OCI-LY1 (cell line): ENCODE measurements around the gene TP53I3.

Source experiments
- H2AFZ ChIP-seq: fragments of 200-600 bp; sonication (generic), shearing (Covaris generic); 2 replicates; pipeline ENCODE4 v1.6.0; 2014; ENCODE audit warnings: antibody characterized with exemption, mild to moderate bottlenecking, low read length
- H3F3A ChIP-seq: fragments of 200-600 bp; sonication (generic), shearing (Covaris generic); 2 replicates; pipeline ENCODE4 v1.6.0; 2014; ENCODE audit warnings: mild to moderate bottlenecking, antibody characterized with exemption, low read length, moderate library complexity; ENCODE audit not compliant: insufficient read depth
- H3K27ac ChIP-seq: fragments of 200-600 bp; sonication (generic); 2 replicates; pipeline ENCODE4 v1.5.1; 2014; ENCODE audit warnings: low read length, mixed run types, mild to moderate bottlenecking, low read depth; ENCODE audit not compliant: poor library complexity, severe bottlenecking
- H3K27me3 ChIP-seq: fragments of 200-600 bp; sonication (generic); 2 replicates; pipeline ENCODE4 v1.6.0; 2014; ENCODE audit warnings: antibody characterized with exemption, mild to moderate bottlenecking, low read length, moderate library complexity; ENCODE audit not compliant: insufficient read depth
- H3K36me3 ChIP-seq: fragments of 200-600 bp; sonication (generic); 2 replicates; pipeline ENCODE4 v1.6.1; 2014; ENCODE audit warnings: mild to moderate bottlenecking, antibody characterized with exemption, low read length, moderate library complexity, mixed read lengths; ENCODE audit not compliant: insufficient read depth
- H3K4me1 ChIP-seq: fragments of 200-600 bp; sonication (generic); 2 replicates; pipeline ENCODE4 v1.5.1; 2014; ENCODE audit warnings: mild to moderate bottlenecking, low read length, moderate library complexity; ENCODE audit not compliant: insufficient read depth, severe bottlenecking
- H3K4me2 ChIP-seq: fragments of 200-600 bp; sonication (generic), shearing (Covaris generic); 2 replicates; pipeline ENCODE4 v1.6.1; 2014; ENCODE audit warnings: low read length
- H3K4me3 ChIP-seq: fragments of 200-600 bp; sonication (generic); 2 replicates; pipeline ENCODE4 v1.5.1; 2014; ENCODE audit warnings: low read length, low read depth, mild to moderate bottlenecking, mixed read lengths; ENCODE audit not compliant: poor library complexity, severe bottlenecking
- H3K79me2 ChIP-seq: fragments of 200-600 bp; shearing (Covaris generic); 2 replicates; pipeline ENCODE4 v1.6.1; 2016; ENCODE audit warnings: mixed run types, low read length, mixed read lengths; ENCODE audit not compliant: insufficient read depth
- H3K9ac ChIP-seq: fragments of 200-600 bp; sonication (generic), shearing (Covaris generic); 2 replicates; pipeline ENCODE4 v1.6.1; 2014; ENCODE audit warnings: mild to moderate bottlenecking, low read length, mixed read lengths
- H3K9me2 ChIP-seq: fragments of 200-600 bp; sonication (generic), shearing (Covaris generic); 2 replicates; pipeline ENCODE4 v1.6.1; 2014; ENCODE audit warnings: low read depth, mild to moderate bottlenecking, low read length, mixed read lengths
- H3K9me3 ChIP-seq: fragments of 200-600 bp; shearing (Covaris generic); 2 replicates; pipeline ENCODE4 v1.6.1; 2014; ENCODE audit warnings: low read length, mixed read lengths
- H4K20me1 ChIP-seq: fragments of 200-600 bp; sonication (generic), shearing (Covaris generic); 2 replicates; pipeline ENCODE4 v1.6.0; 2016; ENCODE audit warnings: mild to moderate bottlenecking, low read length; ENCODE audit not compliant: insufficient read depth
- EZH2 ChIP-seq: fragments of 200-600 bp; sonication (generic), shearing (Covaris generic); IDR thresholded peaks from 2 replicates; pipeline ENCODE4 v1.8.0; 2017; ENCODE audit warnings: borderline replicate concordance, mixed run types, mild to moderate bottlenecking, antibody characterized with exemption, low read length, moderate library complexity, mixed read lengths
- TF ChIP-seq, protein P1 (sequence below): fragments of 200-600 bp; sonication (generic), shearing (Covaris generic); IDR thresholded peaks from 2 replicates; pipeline ENCODE4 v1.5.1; 2017; ENCODE audit warnings: mild to moderate bottlenecking, antibody characterized with exemption, low read length, moderate library complexity, mixed read lengths

TP53I3 gene

DNA sequence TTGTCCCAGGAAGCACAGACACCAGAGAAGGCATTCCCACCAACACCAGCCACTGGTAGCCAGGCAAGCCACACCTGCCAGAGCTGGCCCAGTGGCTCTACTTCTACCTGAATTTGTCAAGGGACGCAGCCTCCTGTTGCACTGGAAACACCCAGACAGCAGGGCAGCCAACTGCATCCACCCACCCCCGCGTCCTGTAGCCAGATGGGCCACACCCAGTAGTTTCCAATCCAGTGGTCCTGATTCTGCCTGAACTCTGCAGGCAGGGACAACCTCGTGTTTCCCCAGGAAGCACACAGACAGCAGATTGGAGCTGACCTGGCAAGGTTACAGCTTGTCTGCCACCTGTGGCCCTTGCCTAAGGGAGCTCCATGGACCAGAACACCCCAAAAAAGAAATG is 20.3 kb upstream of the TP53I3 start:
- H3K9ac ChIP-seq = no peak overlapping the region
- H3K9me2 ChIP-seq = no peaks in the 10 kb centered on the region
- H2AFZ ChIP-seq = no peak overlapping the region
- H3K4me3 ChIP-seq = no peak overlapping the region
- no peaks in the 10 kb centered on the region for H3K79me2 ChIP-seq
- no peaks in the 10 kb centered on the region for H3K27me3 ChIP-seq
- H3K9me3 ChIP-seq = 0 out of 2 replicates have a peak, but pooled peaks cover 2% of the 10 kb centered on the region
- no peaks in the 10 kb centered on the region for H4K20me1 ChIP-seq
- H3K4me1 ChIP-seq = no peaks in the 10 kb centered on the region
- TF ChIP-seq, protein P1, sequence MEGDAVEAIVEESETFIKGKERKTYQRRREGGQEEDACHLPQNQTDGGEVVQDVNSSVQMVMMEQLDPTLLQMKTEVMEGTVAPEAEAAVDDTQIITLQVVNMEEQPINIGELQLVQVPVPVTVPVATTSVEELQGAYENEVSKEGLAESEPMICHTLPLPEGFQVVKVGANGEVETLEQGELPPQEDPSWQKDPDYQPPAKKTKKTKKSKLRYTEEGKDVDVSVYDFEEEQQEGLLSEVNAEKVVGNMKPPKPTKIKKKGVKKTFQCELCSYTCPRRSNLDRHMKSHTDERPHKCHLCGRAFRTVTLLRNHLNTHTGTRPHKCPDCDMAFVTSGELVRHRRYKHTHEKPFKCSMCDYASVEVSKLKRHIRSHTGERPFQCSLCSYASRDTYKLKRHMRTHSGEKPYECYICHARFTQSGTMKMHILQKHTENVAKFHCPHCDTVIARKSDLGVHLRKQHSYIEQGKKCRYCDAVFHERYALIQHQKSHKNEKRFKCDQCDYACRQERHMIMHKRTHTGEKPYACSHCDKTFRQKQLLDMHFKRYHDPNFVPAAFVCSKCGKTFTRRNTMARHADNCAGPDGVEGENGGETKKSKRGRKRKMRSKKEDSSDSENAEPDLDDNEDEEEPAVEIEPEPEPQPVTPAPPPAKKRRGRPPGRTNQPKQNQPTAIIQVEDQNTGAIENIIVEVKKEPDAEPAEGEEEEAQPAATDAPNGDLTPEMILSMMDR = no peak
- TF ChIP-seq EZH2 = no peak
- H3F3A ChIP-seq = no peaks in the 10 kb centered on the region
- no peak overlapping the region for H3K27ac ChIP-seq
- no peak overlapping the region for H3K4me2 ChIP-seq
- no peaks in the 10 kb centered on the region for H3K36me3 ChIP-seq

GRCh38 chr2:24104110-24104650 is 19.5 kb upstream of the TP53I3 start:
- Histone ChIP-seq H3F3A (no peaks in the 10 kb centered on the region), H3K4me2 (no peak overlapping the region), H3K79me2 (no peaks in the 10 kb centered on the region), H2AFZ (no peak overlapping the region), H4K20me1 (no peaks in the 10 kb centered on the region), H3K27ac (no peak overlapping the region), H3K27me3 (no peaks in the 10 kb centered on the region), H3K9me3 (0 out of 2 replicates have a peak, but pooled peaks cover 2% of the 10 kb centered on the region), H3K9ac (no peak overlapping the region), H3K9me2 (no peaks in the 10 kb centered on the region), H3K4me1 (no peaks in the 10 kb centered on the region), H3K36me3 (no peaks in the 10 kb centered on the region), H3K4me3 (no peak overlapping the region)
- TF ChIP-seq, protein P1 = no peak
- no peak for TF ChIP-seq EZH2

DNA sequence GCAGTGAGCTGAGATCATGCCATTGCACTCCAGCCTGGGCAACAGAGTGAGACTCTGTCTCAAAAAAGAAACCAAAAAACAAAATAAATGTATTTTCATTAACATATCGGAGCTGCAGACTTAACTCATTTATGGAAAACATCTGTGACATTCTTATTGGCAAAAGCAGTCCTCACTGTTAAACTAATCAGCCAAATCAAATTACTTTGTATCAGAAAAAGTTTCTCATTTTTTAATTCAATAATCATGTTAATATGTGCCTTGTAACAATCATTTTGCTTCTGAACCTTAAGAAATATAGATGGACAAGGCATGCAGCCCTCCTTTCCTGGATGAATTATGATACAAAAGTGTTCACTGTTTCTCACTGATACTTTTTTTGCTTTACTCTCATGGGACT is 18.0 kb upstream of the TP53I3 start:
- H4K20me1 ChIP-seq = no peaks in the 10 kb centered on the region
- 0 out of 2 replicates have a peak, but pooled peaks cover under 1% of the 10 kb centered on the region for H3K9me3 ChIP-seq
- no peak overlapping the region for H3K4me3 ChIP-seq
- no peak for TF ChIP-seq EZH2
- TF ChIP-seq, protein P1 = no peak
- no peaks in the 10 kb centered on the region for H3K9me2 ChIP-seq
- no peak overlapping the region for H2AFZ ChIP-seq
- no peak overlapping the region for H3K27ac ChIP-seq
- H3K79me2 ChIP-seq = no peaks in the 10 kb centered on the region
- no peaks in the 10 kb centered on the region for H3K36me3 ChIP-seq
- H3K27me3 ChIP-seq = no peaks in the 10 kb centered on the region
- H3K4me2 ChIP-seq = no peak overlapping the region
- no peaks in the 10 kb centered on the region for H3K4me1 ChIP-seq
- no peaks in the 10 kb centered on the region for H3F3A ChIP-seq
- no peak overlapping the region for H3K9ac ChIP-seq
